ENCODE results near the gene PSMF1. TPM values are rescaled to one million over a fixed set of nuclear protein-coding genes. Genes with fewer than 3 reads are reported as not detected.

PSMF1 gene, protein sequence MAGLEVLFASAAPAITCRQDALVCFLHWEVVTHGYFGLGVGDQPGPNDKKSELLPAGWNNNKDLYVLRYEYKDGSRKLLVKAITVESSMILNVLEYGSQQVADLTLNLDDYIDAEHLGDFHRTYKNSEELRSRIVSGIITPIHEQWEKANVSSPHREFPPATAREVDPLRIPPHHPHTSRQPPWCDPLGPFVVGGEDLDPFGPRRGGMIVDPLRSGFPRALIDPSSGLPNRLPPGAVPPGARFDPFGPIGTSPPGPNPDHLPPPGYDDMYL
- 118 and 147 TPM in 2 replicates for total RNA-seq

DNA sequence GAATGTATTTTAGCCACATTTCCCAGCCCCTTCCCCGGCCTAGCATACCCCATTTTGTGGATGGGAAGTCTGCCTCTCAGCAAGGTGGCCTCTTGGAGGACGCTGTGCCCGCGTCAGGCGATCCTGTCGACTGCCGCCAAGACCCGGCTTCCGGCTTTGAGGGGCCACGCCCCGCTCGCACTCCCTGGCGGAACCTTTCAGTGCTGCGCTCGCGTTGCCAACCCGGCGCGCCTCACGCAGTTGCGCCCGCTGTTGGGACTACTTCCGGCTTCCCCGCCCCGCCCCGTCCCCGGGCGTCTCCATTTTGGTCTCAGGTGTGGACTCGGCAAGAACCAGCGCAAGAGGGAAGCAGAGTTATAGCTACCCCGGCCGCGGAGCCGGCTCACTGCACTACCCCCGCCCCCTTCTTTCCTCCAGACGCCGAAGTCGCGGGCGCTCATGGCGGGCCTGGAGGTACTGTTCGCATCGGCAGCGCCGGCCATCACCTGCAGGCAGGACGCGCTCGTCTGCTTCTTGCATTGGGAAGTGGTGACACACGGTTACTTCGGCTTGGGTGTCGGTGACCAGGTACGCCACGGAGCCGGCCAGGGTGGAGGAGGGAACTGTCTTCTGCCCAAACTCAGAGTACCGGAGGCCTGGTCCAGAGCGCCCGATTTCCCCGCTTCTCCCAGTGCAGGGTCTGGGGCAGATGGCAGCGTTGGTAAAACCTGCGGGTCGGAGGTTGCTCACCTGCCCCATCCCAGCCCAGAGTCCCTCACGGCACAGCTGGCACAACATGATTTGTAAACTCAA, at the start of gene PSMF1:
Gene PSMF1 (plus strand): TSS at position 267 of the 792 bp plus-strand sequence. CDS start 172 bp downstream, at position 439.

DNA sequence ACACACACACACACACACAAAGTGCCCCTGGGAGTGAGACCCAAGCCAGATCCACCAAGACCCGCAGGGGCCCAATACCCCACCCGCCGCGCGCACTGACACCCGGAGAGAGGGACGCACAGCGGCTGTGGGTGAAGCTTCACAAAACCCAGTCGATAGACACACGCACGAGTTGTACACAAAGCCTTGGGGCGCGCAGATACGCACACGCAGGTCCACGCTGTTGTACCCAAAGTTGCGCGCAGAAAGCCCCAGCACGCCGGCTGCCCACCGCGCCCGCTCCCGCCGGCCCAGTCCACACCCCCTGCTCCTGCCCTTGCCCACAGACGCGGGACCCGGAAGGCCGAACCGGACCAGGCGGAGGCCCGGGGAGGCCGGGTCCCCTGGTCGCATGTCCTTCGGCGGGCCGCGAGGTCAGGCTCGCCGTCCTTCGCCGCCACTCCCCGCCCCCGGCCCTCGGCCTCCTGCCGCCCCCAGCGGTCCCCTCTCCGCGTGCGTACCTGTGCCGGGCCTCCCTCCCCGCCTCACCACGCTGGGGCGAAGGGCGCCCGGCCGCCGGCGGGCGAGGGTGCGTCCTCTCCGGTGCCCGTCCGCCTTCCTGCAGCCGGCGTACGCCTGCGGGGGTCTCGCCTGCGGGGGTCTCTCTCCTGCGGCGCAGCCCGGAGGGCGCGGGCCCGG, 66.4 kb downstream of the PSMF1 start, which contains the start of gene TMEM74B:
Gene TMEM74B (minus strand): TSS at position 344 of the 678 bp plus-strand sequence. CDS start 1,180 bp downstream, outside the sequence.

DNA sequence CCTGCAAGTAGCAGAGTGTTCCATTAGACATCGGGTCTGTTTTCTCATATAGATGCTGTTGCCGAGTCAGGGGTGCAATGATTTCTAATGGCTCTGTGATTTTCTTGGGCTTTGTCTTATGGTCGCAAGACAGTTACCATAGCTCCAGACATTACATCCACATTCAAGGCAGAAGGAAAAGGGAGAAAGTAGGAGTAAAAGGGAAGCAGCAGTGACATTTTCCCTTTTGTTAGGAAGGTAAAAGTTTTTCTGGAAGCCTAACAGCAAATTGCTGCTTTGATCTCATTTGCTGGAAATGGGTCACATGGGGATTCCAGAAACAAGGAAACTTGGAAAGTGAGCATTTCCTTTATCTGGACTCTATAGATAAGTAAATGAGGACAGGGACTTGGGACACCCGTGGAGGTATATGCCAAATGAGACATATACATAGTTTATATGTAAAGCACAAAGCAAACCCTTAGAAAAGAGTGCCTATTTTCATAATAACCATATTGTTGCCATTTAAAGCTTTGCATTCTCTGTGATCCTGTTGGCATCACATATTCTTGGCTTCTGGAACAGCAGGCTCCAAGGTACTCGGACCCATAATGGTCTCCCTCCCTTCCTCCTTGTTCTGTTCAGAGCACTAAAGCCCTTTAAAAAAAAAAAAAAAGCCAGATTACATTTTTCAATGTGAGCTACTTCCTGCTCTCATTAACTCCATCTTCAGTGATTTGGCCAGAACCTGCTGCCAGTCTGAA, 84.5 kb downstream of the PSMF1 start, which contains the start of gene C20orf202:
Gene C20orf202 (plus strand): TSS at position 693 of the 743 bp plus-strand sequence. CDS start 132 bp downstream, outside the sequence.

Other genes starting within 250 kb of the PSMF1 start
- gene ANGPT4, start 202.3 kb upstream of the PSMF1 start, total RNA-seq, result not detected in 2 replicates
- gene RSPO4, start 116.3 kb upstream of the PSMF1 start, total RNA-seq, result not detected in 2 replicates
- gene TMEM74B, start 66.4 kb downstream of the PSMF1 start, total RNA-seq, result 0.26 TPM in 1 of 2 replicates, not detected in the other
- not detected in 2 replicates for gene C20orf202, start 84.9 kb downstream of the PSMF1 start, total RNA-seq
- 0.52 and 0.88 TPM in 2 replicates for gene RAD21L1, start 107.4 kb downstream of the PSMF1 start, total RNA-seq
- 8.1 and 9.2 TPM in 2 replicates for gene SNPH, start 147.7 kb downstream of the PSMF1 start, total RNA-seq
- gene SDCBP2, start 210.5 kb downstream of the PSMF1 start, total RNA-seq, result 1.8 and 10.4 TPM in 2 replicates